Measurements from ENCODE around the gene MED27. TPM values are rescaled to one million over a fixed set of nuclear protein-coding genes. Genes with fewer than 3 reads are reported as not detected.

MED27 gene
- total RNA-seq, 1 experiment from 2014 or later, result 24.4 TPM

DNA sequence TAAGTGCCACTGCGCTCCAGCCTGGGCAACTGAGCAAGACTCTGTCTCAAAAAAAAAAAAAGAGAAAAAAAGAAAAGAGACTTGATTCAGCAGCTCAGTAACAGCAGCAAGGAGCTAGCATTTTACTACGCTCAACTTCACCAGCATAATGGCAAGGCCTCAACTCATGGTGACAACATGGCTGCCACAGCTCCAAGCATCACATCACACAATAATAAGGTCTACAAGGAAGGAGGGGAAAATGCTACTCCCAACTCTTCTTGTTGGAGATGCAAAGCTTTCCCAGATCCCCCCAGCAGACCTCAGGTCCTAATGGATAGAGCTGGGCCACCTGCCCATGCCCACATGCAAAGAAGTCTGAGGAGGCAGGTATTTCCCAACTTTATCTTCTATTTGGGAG, 253.6 kb downstream of the MED27 start:
- TF ChIP-seq, protein P1, sequence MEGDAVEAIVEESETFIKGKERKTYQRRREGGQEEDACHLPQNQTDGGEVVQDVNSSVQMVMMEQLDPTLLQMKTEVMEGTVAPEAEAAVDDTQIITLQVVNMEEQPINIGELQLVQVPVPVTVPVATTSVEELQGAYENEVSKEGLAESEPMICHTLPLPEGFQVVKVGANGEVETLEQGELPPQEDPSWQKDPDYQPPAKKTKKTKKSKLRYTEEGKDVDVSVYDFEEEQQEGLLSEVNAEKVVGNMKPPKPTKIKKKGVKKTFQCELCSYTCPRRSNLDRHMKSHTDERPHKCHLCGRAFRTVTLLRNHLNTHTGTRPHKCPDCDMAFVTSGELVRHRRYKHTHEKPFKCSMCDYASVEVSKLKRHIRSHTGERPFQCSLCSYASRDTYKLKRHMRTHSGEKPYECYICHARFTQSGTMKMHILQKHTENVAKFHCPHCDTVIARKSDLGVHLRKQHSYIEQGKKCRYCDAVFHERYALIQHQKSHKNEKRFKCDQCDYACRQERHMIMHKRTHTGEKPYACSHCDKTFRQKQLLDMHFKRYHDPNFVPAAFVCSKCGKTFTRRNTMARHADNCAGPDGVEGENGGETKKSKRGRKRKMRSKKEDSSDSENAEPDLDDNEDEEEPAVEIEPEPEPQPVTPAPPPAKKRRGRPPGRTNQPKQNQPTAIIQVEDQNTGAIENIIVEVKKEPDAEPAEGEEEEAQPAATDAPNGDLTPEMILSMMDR (IDR thresholded peaks at IDR 0.05), result no peak
- no peak for TF ChIP-seq SIN3A (IDR thresholded peaks at IDR 0.05; ENCODE audit: borderline replicate concordance, insufficient read depth, low read depth, low read length)
- TF ChIP-seq, protein P2, sequence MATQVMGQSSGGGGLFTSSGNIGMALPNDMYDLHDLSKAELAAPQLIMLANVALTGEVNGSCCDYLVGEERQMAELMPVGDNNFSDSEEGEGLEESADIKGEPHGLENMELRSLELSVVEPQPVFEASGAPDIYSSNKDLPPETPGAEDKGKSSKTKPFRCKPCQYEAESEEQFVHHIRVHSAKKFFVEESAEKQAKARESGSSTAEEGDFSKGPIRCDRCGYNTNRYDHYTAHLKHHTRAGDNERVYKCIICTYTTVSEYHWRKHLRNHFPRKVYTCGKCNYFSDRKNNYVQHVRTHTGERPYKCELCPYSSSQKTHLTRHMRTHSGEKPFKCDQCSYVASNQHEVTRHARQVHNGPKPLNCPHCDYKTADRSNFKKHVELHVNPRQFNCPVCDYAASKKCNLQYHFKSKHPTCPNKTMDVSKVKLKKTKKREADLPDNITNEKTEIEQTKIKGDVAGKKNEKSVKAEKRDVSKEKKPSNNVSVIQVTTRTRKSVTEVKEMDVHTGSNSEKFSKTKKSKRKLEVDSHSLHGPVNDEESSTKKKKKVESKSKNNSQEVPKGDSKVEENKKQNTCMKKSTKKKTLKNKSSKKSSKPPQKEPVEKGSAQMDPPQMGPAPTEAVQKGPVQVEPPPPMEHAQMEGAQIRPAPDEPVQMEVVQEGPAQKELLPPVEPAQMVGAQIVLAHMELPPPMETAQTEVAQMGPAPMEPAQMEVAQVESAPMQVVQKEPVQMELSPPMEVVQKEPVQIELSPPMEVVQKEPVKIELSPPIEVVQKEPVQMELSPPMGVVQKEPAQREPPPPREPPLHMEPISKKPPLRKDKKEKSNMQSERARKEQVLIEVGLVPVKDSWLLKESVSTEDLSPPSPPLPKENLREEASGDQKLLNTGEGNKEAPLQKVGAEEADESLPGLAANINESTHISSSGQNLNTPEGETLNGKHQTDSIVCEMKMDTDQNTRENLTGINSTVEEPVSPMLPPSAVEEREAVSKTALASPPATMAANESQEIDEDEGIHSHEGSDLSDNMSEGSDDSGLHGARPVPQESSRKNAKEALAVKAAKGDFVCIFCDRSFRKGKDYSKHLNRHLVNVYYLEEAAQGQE (IDR thresholded peaks at IDR 0.05; ENCODE audit: insufficient read depth in 1 of 2, low read depth in 2 of 2, low read length in 1 of 2), result no peak
- TF ChIP-seq TCF7L2 (IDR thresholded peaks at IDR 0.05; ENCODE audit: low read depth, low read length), result no peak
- TF ChIP-seq POLR2AphosphoS5 (IDR thresholded peaks at IDR 0.05; ENCODE audit: low read depth, low read length), result no peak
- POLR2A ChIA-PET, result no interaction called here
- CTCF ChIA-PET, result no interaction called here
- ATAC-seq (no peak), DNase-seq (ENCODE audit: low read depth, low spot score) (no peak)
- Histone ChIP-seq H3K36me3 (ENCODE audit: control insufficient read depth, insufficient read depth, low read length) (no peaks in the 10 kb centered on the region), H3K27ac (ENCODE audit: low read length) (no peak overlapping the region), H3K9me3 (ENCODE audit: control insufficient read depth, insufficient read depth, low read depth, low read length) (no peaks in the 10 kb centered on the region), H3K27me3 (ENCODE audit: control insufficient read depth, insufficient read depth, low read length) (no peaks in the 10 kb centered on the region), H3K4me1 (ENCODE audit: control insufficient read depth, insufficient read depth, low read length) (no peaks in the 10 kb centered on the region), H3K4me3 (ENCODE audit: low read depth in 2 of 2, low read length in 2 of 2) (no peak overlapping the region)
- in situ Hi-C loops (cut with HindIII; ENCODE audit: low pct_unique_long_range_greater_than_20kb, low sequenced_read_pairs), result no loop called here
- no TSS peak for BruUV-seq (replicated peaks)
- intact Hi-C loops (cut with micrococcal nuclease; ENCODE audit: unreplicated experiment), result no loop called here

DNA sequence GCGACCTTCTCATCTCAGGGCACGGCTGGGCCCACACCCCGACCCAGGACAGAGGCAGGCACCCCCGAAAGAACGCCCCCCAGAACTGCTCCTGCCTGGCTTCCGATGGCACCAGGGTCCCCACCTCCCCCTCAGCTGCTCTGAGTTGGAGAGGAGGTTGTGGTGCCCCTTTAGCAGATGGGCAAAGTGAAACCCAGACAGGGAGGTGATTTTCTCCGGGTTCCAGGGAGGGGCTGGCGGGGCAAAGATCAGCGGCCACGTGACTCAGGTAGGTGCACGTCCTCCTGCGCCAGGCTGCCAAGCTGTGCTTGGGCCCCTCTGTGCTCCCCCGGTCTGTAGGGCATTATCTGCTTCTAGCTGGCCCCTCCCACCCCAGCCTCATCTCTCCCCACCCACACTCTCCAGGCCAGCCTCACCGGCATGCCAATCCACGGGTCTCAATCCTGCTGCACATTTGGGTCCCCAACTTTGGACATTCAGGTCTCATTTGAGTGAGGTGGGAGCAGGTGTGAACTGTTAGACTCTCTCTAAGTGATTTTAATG, 254.6 kb downstream of the MED27 start:
- H3K27me3 ChIP-seq (ENCODE audit: control insufficient read depth, insufficient read depth, low read length), result no peaks in the 10 kb centered on the region
- no TSS peak for BruUV-seq (replicated peaks)

More for the DNA sequence above, 254.6 kb downstream of the MED27 start:
- H3K36me3 ChIP-seq (ENCODE audit: control insufficient read depth, insufficient read depth, low read length), result no peaks in the 10 kb centered on the region
- H3K9me3 ChIP-seq (ENCODE audit: control insufficient read depth, insufficient read depth, low read depth, low read length), result no peaks in the 10 kb centered on the region
- ChIA-PET POLR2A (no interaction called here), CTCF (interaction anchor here (0.5 kb wide), 1 partner anchor 103 kb away, joined by 13 read pairs; no protein-coding TSS in a partner anchor)
- no peak overlapping the region for H3K27ac ChIP-seq (ENCODE audit: low read length)
- TF ChIP-seq, protein P1 (IDR thresholded peaks at IDR 0.05), result no peak
- ATAC-seq (no peak), DNase-seq (ENCODE audit: low read depth, low spot score) (no peak)
- no peaks in the 10 kb centered on the region for H3K4me1 ChIP-seq (ENCODE audit: control insufficient read depth, insufficient read depth, low read length)
- intact Hi-C loops (cut with micrococcal nuclease; ENCODE audit: unreplicated experiment), result no loop called here
- H3K4me3 ChIP-seq (ENCODE audit: low read depth in 2 of 2, low read length in 2 of 2), result no peak overlapping the region
- in situ Hi-C loops (cut with HindIII; ENCODE audit: low pct_unique_long_range_greater_than_20kb, low sequenced_read_pairs), result no loop called here

Measured in Panc1 (cell line).